Choroid plexus epithelial cell (primary cell): Measurements from ENCODE around the gene CXCL12.

ENCODE experiments used
- DNase-seq: peaks from one replicate; pipeline ENCODE4 v3.0.0-alpha.2; 2010; ENCODE audit warnings: low read depth
- H3K4me3 ChIP-seq: 2 replicates; pipeline ENCODE4 v1.5.1; 2011; ENCODE audit warnings: low read depth, mild to moderate bottlenecking, control low read depth, low read length, moderate library complexity
- TF ChIP-seq, protein P1 (sequence below): conservative IDR thresholded peaks from 2 replicates; pipeline ENCODE4 v1.5.1; 2011; ENCODE audit warnings: low read depth, mild to moderate bottlenecking, control low read depth, inconsistent platforms, low read length, moderate library complexity

The CXCL12 gene

DNA sequence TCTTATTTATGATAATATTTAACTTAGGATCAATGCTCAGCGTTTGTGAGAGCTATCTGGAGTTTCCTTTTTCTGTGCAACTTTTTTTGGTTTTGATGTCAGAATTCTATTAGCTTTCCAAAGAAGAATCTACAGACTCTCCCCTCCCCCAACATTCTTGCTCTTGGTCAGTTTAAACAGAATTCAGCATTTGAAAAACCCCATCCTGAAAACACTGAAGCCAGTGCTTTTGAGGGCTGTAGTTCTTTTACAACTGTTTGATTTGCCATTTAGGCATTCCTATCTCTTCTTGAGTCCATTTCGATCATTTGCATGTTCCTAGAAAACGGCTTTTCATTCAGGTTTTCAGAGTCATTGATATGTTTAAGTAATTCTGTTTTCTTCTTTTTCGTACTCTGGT, 15.6 kb upstream of the CXCL12 start:
- TF ChIP-seq, protein P1, sequence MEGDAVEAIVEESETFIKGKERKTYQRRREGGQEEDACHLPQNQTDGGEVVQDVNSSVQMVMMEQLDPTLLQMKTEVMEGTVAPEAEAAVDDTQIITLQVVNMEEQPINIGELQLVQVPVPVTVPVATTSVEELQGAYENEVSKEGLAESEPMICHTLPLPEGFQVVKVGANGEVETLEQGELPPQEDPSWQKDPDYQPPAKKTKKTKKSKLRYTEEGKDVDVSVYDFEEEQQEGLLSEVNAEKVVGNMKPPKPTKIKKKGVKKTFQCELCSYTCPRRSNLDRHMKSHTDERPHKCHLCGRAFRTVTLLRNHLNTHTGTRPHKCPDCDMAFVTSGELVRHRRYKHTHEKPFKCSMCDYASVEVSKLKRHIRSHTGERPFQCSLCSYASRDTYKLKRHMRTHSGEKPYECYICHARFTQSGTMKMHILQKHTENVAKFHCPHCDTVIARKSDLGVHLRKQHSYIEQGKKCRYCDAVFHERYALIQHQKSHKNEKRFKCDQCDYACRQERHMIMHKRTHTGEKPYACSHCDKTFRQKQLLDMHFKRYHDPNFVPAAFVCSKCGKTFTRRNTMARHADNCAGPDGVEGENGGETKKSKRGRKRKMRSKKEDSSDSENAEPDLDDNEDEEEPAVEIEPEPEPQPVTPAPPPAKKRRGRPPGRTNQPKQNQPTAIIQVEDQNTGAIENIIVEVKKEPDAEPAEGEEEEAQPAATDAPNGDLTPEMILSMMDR = no peak

DNA sequence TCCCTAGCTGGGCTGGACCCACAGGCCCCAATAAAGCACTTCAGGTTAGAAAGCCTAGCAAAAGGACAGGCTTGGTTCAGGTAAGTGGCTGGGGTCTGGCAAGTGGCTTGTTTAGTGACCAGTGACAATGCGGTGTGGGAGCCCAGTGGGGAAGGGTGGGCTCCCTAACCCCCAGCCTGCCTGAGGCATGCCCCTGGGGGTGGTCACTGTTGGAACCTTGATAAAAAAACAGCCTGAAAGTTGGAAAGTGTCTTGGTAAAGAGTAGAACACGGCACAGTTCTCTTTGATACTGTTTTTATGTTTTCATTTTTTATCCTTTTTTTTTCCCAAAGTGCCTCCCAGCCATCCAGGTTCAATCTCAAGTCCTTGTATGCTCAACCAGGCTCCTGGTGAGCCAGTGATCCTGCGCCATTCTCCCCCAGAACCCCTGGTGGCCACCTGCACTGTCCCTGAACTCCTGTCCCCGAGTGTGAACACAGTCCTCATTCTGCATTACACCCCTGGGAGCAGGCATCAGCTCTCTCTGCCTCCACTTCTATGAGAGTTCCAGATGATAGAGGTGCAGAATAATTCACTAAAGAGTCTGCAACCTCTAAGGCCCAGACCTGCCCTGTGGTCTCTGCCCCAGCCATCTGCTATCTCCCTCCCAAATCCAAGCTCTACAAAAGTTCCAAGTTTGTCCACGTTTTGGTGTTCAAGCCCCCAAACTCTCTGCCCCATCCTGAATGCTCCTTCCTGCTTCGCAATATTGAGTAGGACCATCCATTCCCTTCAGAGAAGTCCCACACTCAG, 15.0 kb upstream of the CXCL12 start:
- TF ChIP-seq, protein P1 = no peak
- no peak overlapping the region for H3K4me3 ChIP-seq
- no peak for DNase-seq

More for the DNA sequence above, 15.6 kb upstream of the CXCL12 start:
- no peak overlapping the region for H3K4me3 ChIP-seq
- no peak for DNase-seq

DNA sequence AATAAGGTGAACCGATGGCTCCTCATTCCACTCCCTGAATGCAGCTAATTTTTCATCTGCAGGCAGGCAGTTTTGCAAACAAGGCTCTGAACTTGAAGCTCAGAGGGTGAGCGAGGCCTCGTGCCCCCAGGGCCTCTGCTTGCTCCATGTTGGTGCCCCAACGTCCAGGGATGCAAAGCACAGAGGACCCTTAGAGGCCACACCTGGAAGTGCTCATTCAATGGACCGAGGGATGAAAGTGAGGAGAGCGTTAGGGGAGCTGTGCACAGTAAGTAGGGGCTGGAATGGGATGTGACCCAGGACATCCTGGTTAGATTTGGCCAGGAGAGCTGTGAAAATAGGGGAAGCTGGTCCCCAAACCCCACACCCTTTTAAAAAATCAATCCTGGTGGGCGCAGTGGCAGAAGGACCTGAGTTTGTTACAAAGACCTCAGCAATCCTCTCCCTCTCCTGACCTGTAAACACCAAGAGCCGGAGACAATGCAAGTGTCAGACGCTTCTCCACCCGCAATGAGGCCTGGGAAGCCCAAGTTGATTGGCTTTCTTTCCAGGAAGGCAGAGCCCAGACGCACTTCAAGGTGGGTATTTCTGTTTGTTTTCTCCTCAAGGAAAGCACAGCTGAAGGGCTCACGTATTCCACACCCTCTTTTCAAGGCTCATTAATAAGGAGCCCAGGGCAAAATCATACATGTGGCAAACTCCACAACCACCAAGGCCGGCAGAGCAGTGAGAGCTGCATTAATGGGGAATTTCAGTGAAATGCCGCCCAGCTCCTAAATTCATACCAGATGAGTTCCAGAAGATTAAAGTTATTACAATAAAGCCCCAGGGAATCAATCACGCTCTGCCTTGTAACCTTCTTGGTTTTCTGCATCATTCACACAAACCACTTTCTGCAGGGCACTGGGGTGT, 14.1 kb upstream of the CXCL12 start:
- TF ChIP-seq, protein P1 = no peak

DNA sequence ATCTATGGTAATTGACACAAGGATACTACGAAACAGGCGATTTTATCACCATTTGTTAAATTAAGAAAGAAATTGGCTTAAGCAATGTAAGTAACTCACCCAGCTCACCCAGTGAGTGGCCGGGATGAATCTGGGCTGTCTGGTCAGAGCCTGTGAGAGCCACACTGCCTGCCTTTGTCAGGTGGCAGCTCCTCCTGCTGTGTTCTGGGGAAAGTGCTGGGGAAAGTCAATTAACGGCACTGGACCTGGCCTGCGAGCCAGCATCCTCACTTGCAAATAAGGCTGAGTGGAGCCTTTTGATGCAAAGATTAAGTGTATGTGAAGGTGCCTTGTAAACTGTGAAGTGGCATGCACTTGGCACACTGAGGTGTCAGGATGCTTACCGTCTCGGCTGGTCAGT, 13.4 kb upstream of the CXCL12 start:
- no peak overlapping the region for H3K4me3 ChIP-seq
- DNase-seq = no peak
- TF ChIP-seq, protein P1 = no peak

More for the DNA sequence above, 14.1 kb upstream of the CXCL12 start:
- no peak overlapping the region for H3K4me3 ChIP-seq
- DNase-seq = no peak

DNA sequence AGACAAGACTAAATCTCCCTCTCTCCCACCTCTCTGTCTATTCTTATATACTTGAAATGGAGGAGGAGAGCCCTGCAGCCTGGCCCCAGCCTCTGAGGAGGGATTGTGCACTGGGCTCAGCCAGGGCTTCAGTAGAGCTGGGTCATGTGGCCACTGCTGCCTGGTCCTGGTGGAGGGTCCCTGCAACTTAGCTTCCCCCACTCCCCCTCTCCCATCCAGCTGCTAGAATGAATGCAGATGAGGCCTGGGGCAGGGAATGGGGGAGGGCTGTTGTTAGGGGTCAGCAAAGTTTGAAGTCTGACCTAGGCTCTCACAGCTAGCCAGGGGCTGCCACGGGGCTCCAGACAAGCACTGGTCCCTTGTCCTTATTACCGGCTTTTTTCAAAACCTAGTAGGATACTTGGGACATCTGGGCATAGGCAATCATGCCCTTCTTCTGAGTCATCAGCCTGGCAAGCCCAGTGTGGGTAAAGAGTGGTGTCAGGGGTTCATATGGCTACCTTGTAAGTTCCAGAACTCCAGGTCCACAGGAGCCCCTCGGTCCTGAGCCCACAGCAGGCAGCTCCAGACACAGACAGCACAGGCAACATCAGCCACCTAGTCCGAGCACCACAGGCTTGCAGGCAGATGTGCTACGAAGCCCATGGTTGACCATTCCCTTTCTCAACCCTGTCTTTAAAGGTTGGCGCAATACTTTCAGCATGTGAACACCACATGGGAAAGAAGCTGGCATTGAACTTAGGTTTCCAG, 12.8 kb upstream of the CXCL12 start:
- H3K4me3 ChIP-seq = no peak overlapping the region
- no peak for DNase-seq
- TF ChIP-seq, protein P1 = no peak

DNA sequence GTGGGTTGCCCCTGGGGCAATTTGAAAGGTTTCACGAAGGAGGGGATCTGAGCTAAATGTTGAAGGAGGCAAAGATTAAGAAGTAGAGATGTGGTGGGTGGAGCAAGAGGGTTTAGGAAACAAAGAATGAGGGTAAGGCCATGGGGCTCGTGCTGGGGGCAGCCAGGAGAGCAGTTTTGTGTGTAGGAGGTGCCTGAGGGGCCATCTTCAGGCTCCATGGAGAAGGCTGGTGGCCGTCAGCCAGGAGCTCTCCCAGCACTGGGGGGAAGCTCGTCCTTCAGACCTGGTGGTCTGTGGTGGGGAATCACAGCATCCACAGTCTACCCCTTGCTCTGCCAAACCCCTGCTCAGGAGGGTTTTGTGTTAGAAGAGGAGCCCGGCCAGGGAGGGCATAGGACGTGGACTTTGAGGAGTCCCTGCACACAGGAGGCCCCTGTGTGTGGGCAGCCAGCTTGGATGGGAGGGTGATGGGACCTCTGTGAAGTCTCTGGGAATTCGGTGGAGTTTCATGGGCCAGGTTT, 11.8 kb upstream of the CXCL12 start:
- TF ChIP-seq, protein P1 = no peak
- H3K4me3 ChIP-seq = no peak overlapping the region
- no peak for DNase-seq
